GM21723 (cell line): Measurements from ENCODE around the gene EIF5A.
"Not testable (repeated sequence)": the region's sequence is repeated elsewhere in the genome, so short reads cannot be mapped to it uniquely, and the experiment has no call there.

Experiments
- ATAC-seq: cut with Tn5 transposase; IDR thresholded peaks from one replicate; pipeline ENCODE4 v1.9.1; 2021; ENCODE audit warnings: mild to moderate bottlenecking, moderate library complexity; ENCODE audit not compliant: unreplicated experiment

Gene EIF5A

DNA sequence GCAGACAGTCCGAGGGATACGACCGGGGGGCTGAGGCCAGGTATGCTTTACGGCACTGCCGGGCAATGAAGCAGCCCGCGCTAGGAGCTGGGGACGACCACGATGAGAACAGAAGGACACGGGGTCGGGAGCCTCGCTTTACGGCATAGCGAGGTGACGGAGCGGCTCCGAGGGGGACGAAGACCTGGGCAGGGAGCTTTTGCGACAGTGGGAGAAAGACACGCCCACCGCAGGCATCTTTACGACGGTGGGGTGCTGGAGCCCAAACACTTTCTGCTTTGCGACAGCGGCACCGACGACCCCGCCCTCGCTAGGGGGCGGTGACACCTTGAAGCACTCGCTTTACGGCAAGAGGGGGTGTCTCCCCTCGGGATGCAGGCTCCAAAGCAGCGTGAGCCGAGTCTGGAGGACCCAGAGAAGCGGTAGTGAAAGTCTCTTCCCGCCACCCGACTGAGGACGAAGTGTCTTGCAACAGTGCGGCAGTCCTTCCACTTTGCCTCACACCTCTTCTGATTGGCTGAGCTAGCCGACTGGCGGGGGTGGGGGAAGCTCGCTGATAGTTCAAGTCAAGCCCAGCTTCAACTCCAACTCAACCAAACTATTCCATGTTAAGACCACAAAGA, 22.1 kb downstream of the EIF5A start:
- ATAC-seq, result peak; percentile 49

DNA sequence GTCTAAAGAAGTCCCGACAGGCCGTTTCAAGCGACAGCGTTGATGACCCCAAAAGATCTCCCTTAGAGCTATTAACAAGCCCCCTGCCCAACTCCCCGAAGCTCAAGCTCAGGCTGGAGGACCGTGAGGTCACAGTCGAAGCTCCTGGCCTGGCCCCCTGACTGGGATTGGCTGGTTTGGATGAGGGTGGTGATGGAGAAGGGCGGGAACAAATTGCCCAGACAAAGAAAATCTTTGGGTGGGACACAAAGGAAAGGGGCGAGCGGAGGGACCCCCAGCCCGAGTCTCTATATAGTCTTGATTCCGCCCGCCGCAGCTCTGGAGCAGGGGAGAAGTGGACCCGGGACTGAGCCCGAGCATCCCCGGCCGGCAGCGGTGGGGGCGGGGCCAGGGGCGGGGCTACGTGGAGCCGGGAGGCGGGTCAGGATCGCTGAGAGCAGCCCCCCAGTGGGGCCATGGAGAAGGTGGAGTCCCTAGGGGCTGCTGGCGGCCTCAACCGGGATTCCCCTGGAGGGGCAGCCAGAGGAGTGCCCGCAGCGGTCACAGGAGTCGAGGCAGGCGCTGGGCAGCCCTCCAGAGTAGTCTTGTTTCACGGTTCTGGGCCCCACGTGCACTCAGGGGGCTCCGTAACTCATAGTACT, 22.7 kb downstream of the EIF5A start:
- ATAC-seq, result peak; percentile 51

DNA sequence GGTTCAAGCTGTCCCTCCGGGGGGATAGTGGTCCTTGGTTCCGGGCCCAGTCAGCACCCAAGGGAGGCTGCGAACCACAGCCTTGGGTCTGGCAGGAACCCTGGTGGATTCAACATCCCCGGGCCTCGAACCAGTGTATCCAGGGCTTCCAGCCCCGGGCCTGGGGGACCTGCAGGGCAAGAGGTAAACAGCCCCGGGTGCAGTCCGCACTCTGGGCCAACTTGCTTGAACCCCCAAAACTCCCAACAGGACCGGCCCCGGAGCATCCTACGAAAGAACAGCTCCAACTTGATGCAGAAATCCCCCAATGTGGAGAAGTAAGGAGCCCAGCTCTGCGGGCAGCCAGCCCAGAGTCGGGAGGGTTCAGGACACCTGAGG, 23.2 kb downstream of the EIF5A start:
- ATAC-seq, result peak; percentile 3

DNA sequence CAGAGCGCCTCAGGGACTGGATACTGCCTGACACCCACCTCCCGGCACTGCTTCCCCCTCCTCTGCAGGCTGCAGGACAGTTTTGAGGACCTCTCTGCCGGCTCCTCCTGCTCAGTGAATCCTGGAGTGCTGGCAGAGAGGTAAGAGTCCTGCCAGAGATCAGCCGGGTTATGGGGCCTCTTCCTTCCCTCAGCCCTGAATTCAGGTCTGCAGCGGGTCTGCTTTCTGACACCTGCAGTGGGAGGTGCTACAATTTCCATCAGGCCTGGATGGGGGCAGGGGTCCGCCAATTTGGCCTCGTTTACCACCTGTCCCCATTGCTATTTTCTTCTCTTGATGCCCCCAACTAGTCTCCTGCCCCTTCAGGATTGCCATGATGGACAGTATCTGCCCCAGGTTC, 24.7 kb downstream of the EIF5A start:
- no peak for ATAC-seq

DNA sequence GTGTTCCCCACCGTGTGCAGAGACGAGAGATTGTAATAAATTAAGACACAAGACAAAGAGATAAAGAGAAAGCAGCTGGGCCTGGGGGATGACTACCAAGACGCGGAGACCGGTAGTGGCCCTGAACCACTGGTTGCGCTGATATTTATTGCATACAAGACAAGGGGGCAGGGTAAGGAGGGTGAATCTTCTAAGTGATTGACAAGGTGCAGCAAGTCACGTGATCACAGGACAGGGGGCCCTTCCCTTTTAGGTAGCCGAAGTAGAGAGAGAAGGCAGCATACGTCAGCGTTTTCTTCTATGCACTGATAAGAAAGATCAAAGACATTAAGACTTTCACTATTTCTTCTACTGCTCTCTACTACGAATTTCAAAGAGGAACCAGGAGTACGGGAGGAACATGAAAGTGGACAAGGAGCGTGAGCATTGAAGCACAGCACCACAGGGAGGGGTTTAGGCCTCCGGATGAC, 25.2 kb downstream of the EIF5A start:
- ATAC-seq, result not testable (repeated sequence)

DNA sequence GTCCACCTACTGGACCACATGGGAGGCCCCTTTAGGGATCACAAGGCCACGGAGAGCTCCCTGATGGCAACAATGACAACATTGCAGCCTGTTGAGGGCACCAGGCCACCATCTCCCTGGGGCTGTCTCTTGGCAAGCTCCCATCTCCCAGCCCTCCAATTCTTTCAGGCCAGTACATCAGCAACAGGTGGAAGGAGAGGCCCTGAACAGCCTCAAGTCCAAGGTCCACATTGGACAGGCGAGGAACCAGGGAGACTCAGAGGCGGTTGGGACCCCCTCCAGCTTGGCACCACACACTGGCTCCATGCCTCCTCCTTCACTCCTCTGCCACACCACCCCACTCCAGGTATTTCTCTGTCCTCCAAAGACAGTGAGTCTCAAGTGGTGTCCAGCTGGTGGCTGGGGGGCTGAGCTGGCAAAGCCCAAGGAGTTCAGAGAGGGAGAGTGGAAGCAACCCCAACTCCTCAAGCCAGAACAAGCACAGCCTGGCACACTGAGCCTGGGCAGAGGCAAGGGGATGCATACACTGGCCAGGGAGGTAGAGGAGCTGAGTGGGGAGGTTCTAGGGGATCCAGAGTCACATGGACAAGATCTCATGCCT, 27.6 kb downstream of the EIF5A start:
- ATAC-seq, result no peak

DNA sequence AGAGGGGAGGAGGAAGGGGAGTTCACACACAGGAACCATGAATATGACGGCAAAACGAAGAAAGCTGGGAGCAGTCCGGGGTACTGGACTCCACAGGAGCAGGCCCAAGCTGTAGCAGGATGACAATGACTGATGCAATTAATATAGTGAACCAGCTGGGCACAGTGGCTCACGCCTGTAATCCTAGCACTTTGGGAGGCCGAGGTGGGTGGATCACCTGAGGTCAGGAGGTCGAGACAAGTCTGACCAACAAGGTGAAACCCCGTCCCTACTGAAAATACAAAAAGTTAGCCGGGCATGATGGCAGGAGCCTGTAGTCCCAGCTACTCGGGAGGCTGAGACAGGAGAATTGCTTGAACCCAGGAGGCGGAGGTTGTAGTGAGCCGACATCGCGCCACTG, 28.3 kb downstream of the EIF5A start:
- ATAC-seq, result not testable (repeated sequence)

DNA sequence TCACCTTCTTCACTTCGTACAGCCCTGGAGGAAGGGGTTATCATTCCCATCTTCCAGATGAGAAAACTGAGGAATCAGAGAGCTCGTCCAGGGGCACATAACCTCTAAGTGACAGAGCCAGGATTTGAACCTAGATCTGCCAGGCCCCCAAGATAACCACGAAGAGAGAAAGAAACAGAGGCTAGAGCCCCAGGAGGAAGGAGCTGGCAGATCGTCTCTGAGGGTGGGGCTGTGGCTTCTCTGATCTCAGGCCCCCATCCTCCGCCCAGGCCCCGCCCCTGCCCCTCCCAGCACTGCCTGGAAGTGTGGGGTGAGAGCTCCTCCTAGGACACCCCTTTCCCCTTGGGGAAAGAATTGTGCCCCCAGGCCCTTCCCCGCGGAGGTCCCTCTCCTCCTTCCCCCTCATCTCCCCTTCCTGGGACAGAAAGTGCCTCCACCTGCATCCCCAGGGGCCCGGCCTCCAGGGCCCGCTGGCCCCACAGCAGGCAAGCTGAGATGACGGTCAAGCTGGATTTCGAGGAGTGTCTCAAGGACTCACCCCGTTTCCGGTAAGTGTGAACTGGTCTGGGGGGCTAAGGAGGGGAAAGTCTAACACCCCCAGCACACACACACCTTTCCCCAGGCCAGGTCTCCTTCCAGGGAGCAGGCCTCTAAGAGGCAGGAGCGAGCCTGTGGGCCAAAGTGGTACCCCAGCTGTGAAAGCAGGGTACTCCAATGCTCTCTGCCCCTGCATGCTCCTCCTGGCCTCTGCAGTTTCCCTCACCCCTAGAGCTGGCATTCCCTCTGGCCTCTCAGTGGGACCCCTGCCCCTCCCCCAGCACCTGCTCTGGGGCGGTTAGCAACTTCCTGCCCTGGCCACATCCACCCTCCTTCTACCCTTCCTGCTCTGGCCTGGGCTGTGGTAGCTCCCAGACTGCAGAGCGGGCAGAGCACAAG, 29.1 kb downstream of the EIF5A start, which contains the start of gene ACAP1:
TSS of gene ACAP1 (plus strand) at position 290 of the 936 bp plus-strand sequence. CDS start at position 496, 206 bp downstream.
- ATAC-seq, result peak; percentile 64

DNA sequence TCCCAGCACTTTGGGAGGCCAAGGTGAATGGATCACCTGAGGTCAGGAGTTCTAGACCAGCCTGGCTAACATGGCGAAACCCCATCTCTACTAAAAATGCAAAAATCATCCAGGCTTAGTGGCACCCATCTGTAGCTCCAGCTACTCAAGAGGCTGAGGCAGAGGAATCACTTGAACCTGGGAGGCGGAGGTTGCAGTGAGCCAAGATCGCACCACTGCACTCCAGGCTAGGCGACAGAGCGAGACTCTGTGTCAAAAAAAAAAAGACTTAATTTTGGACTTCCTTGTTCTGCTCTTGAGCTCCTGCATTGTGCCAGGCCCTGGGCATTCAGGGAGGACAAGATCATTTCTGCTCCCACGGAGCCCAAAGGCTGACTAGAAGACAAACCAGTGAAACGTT, 30.2 kb downstream of the EIF5A start:
- ATAC-seq, result not testable (repeated sequence)

DNA sequence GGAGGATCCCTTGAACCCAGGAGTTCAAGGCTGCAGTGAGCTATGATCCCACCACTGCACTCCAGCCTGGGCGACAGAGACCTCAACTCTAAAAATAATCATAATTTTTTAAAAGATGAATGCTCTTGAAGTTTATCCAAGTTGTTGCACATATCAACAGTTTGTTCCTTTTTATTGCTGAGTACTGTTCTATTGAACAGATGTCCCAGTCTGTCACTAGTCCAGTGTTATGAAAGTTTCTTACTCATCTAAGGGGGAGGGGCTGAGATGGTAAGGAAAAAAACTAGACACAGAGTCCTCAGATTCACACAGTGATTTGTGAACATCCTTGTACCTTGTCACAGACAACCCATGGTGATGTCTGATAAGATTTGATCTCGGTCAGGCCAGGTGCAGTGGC, 32.8 kb downstream of the EIF5A start:
- no peak for ATAC-seq

DNA sequence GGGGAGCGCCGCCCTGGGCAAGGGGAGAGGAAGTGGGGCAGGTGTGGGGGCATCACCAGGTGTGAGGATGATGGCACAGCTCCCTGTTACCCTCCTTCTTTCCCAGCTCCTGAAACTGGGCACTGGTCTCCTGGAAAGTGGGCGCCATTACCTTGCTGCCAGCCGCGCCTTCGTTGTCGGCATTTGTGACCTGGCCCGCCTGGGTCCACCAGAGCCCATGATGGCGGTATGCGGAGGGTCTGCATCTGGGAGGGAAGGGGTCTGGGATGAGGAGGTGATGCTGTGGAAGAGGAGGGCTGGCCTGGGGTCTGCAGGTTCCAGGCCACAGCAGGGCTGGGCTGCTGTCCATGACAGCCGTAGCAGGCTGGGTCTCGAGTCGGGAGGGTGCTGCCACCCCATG, 34.4 kb downstream of the EIF5A start:
- ATAC-seq, result no peak

DNA sequence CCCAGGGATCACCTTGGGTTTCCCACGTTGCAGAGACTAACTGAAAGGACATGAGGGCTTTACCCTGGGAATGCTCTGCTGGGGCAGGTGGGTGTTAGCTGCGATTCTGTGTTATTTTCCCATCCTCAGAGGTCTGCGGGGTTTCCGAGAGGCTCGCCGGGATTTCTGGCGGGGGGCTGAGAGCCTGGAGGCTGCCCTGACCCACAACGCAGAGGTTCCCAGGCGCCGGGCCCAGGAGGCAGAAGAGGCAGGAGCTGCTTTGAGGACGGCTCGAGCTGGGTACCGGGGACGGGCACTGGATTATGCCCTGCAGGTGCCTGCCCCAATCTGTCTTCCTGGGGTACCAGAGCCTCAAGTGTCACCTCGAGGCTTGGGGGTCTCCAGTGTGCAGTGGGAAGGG, 35.8 kb downstream of the EIF5A start:
- no peak for ATAC-seq

DNA sequence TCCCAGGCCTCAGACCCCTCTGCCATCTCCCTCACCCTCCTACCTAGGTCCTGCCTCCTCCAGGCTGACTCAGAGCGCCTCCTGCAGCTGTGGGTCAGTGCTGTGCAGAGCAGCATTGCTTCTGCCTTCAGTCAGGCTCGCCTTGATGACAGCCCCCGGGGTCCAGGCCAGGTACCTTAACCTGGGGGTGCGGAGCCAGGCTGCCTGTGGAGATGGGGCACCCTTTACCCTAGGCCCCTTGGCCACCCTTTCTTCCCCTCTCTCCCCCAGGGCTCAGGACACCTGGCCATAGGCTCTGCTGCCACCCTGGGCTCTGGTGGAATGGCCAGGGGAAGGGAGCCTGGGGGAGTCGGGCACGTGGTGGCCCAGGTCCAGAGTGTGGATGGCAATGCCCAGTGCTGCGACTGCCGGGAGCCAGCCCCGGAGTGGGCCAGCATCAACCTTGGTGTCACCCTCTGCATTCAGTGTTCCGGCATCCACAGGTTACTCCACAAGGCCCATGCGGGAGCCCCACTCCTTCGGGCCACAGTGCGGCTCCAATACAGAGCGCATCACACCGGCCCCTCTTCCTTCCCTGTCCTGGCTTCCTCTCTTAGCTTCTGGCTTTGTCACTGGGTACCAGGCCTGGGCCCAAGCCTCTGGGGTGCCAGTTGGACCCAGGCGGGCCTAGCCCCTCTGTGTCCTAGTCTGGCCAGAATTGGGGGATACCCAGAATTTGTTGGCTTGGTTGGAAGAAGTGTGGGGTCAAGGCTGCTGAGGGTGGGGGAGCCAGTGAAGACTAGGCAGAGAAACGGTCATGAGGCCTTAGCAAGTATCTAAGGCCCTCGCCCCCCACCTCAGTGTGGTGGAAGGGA, 39.6 kb downstream of the EIF5A start:
- no peak for ATAC-seq

DNA sequence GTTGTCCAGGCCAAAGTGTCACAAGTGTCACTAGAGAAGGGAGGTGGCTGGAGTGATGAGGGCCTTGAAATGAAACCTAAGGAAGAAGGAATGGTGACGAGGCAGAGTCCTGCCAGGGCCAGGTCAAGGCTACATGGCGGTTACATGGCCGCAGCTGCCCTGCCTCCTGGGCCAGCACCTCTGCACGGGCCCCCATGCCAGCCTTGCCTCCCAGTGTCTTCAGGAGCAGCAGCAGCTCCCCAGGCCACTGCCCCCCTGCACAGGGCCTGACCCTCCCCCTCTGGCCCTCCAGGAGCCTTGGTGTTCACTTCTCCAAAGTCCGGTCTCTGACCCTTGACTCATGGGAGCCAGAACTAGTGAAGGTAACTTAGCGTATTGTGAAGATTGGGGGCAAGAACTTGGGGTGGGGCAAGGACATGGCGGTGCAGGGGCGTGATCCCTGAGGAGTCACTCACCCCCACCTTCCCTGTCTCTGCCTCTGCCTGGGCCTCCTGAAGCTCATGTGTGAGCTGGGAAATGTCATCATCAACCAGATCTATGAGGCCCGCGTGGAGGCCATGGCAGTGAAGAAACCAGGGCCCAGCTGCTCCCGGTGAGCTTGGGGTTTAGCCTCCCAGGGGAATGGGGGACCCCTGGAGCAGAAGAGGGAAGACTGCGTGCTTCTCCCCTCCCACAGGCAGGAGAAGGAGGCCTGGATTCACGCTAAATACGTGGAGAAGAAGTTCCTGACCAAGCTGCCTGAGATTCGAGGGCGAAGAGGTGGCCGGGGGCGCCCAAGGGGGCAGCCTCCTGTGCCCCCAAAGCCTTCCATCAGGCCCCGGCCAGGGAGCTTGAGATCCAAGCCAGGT, 40.4 kb downstream of the EIF5A start:
- ATAC-seq, result no peak

DNA sequence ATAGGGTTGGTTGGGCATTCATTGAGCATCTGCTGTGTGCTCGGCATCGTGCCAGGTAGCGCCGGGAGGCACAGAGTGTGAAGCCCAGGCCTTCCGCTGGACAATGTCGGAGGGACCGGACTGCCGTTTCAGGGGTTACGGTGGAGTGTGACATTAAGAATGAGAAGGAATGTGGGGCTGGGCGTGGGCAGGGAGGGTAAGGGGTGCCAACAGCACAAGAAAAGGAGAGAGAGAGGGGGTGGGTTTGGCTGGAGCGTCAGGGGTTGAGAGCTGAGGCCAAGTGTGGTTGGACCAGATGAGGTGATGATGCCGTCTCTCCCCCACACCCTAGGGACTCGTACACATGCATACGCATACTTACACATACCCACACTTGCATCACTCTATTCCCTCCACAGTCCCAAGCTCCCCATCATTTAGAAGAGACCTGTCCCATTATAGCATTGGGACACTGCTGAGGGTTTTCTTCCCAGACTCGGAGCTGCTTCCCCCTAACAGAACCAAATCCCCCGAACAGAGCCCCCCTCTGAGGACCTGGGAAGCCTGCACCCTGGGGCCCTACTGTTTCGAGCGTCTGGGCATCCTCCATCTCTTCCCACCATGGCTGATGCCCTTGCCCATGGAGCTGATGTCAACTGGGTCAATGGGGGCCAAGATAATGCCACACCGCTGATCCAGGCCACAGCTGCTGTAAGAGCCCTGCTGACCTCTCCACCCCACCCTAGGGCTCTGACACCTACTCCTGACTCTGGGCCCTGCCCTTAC, 41.2 kb downstream of the EIF5A start:
- no peak for ATAC-seq

DNA sequence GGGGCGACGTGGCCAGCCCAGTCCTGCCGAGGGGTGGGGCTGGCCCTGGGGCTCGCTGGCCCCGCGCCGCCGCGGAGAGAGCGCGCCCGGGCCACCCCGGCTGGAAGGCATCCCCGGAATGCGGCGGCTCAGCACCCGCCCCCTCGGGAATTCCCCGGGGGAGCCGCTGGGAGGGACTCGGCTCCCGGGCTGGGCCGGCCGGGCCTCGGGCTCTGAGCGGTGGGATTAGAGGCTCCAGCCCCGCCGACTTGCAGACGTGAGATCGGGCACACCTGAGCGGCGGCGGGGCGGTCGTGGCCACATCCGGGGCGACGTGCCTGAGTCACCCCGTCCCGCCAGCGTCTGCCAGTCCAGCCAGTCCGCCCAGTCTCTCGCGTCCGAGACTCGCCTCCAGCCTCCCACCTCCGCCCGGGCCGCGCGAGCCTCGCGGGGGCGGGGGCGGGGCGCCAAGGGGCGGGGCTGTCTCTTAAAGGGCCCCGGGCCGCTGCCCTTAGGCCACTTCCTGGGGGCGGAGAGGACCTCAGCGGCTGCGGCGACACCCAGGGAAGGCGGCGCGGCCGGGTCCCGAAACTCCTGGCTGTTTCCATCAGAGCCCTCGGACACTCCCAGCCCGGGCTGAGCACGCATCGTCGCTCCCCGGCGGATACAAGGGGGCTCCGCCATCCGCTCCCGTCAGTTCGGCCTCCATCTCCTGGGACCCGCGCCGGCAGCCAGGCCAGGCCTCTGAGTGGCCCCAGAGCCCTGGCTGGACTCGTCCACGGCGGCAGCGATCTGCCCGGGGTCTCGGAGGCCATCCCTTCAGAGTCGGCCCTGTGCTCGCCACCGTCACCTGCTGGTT, 44.5 kb downstream of the EIF5A start, which contains the start of gene KCTD11:
TSS of gene KCTD11 (plus strand) at position 498 of the 838 bp plus-strand sequence.
- ATAC-seq, result peak; percentile 58

DNA sequence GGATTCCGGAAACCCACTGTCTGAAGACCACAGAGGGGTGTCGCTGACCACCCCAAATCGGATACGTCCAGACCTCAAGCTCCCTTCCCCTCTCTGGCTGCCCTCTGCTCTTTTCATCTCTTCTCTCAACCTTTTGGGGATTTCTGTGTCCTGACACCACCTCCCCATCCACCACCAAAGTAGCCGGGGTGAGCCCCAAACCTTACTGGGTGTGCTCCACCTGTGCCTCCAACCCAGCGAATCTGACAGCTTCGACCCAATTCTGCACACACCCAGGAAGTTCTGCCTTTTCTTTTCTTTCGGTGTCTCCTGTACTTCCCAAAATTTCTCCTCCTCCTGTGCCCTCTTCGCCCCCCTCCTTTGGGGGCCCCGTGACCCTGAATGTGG, 45.1 kb downstream of the EIF5A start:
- ATAC-seq, result no peak
